GM21786 (cell line): ENCODE data around the gene PIGL.
"Not testable (repeated sequence)": the region's sequence is repeated elsewhere in the genome, so short reads cannot be mapped to it uniquely, and the experiment has no call there.

Source experiments
- ATAC-seq: cut with Tn5 transposase; IDR thresholded peaks from one replicate; pipeline ENCODE4 v1.9.1; 2021; ENCODE audit not compliant: unreplicated experiment

Gene PIGL

GRCh38 chr17:16273499-16273898 lies 56.5 kb downstream of the PIGL start:
- ATAC-seq, result no peak

DNA sequence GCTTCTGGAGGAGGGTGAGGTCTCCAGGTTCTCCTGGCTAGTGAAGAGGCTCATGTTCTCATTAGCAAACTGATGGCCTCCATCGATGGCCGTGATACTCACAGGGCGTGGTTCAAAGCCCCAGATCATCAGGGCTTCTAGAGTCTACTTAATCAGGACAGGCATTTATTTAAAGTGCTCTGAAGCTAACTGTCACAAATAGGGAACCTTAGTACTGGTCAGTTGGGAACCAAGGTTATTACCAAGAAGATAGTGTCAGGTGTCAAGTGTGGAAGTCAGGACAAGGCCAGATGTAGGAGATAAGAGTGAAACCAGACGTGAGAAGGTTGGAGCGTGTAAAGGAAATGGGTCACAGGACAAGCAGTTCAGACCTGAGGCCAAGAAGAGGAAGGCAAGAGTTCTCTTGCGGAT lies 56.9 kb downstream of the PIGL start:
- no peak for ATAC-seq

GRCh38 chr17:16275024-16275423 lies 58.0 kb downstream of the PIGL start:
- ATAC-seq, result no peak

DNA sequence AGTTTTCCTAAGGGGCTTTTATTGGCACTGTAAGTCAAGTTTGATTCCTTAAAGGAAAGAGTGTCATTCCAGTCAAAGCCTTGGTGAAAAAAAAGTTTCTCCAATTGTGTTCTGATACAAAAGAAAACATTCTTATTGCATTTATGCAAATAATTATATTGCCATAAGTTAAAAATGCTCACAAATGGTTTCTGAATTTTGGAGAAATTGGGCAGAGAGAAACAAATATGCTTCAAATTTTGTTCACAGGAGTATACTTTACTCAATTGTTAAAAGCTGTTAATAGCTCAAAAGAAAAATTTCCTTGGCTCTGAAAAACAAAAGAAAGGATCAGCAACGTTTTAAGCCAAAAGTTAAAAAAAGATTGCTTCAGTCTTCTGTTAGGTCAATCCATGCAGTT lies 60.2 kb downstream of the PIGL start:
- no peak for ATAC-seq

DNA sequence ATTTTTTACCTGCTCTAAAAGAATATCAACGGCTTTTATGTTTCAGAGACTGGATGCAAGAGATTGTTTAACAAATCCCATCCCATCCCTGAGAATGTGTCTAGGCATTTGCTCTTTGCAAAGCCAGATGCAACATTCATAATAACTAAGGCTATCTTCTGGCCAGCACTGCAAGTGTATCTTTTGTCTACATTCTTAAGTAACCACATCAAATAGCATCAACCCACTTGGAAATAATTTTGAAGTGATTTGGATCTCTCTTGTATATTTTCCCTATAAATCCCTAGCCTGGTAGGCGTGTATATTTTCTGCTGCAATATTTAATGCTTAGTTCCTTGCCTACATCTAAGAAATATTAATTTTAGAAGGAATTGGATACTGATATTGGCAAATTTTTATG lies 64.3 kb downstream of the PIGL start:
- ATAC-seq, result no peak

GRCh38 chr17:16282522-16282921 lies 65.5 kb downstream of the PIGL start:
- ATAC-seq, result no peak

DNA sequence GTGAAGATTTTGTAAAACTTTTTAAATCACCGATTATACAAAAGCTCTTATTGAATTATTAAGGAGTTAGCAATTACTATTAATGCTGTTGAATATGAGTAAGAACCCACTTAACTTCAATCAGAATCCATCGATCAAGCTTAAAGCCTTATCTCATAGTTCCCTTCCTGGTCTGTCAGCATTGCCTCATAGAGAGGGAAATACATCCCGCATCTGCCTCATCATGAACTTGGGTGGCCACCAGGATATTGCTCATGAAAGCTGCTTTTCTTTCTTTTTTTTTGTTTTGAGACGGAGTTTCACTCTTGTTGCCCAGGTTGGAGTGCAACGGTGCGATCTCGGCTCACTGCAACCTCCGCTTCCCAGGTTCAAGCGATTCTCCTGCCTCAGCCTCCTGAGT lies 66.7 kb downstream of the PIGL start:
- ATAC-seq, result no peak

GRCh38 chr17:16285646-16286008 lies 68.6 kb downstream of the PIGL start:
- no peak for ATAC-seq

GRCh38 chr17:16286009-16286946 lies 69.3 kb downstream of the PIGL start:
- peak; percentile 69 for ATAC-seq

- ATAC-seq, result peak; percentile 53
Measured at GRCh38 chr17:16286947-16287562, 70.0 kb downstream of the PIGL start.

DNA sequence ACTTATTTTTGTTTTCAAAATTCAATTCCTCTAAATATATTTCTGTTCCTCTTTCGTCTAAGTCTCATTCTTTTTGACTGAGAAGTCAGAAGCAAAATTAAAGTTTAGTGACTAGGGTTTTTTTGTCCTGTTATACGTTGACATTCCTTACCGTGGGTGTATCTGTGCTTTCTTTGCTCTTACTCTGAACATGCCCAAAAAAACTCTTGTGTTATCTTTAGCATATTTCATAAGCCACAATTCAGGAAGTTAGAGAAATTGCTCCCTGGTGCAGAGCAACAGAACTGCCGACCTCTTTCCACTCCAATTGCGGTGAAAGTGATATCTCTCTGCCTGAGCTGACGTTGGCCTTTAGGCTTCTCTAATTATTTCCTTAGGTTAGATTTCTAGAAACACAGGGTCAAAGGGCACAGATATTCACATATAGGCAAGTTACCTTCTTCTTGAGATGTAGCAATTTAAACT lies 70.6 kb downstream of the PIGL start:
- peak; percentile 29 for ATAC-seq

DNA sequence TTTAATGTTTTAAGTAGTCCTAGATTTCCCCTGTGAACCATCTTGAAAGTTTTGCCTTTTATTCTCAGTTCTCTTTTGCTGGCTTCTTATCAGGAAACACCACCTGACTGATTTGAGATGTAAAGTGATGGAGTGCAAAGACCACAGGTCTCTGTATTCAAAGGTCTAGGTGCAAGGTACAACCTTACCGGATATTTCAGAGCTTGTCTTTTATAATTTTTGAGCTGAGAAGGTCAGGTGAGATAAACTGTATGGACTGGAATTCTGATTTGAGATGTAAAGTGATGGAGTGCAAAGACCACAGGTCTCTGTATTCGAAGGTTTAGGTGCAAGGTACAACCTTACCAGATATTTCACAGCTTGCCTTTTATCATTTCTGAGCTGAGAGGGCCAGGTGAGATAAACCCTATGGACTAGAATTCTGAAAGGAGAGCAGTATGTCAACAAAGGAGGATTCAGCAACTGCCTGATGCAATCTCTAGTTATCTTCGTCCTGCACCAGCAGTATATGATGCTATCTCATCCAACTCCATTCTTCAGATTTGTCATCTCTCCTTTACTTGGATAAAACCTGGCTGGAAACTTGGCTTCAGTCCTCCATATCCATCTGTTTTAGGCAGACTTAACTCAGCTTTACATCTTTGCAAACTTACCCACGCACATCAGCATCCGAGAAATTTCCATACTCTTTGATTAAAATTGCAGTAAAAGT lies 72.0 kb downstream of the PIGL start:
- no peak for ATAC-seq

- ATAC-seq, result no peak
Measured at GRCh38 chr17:16293931-16294330, 76.9 kb downstream of the PIGL start.

DNA sequence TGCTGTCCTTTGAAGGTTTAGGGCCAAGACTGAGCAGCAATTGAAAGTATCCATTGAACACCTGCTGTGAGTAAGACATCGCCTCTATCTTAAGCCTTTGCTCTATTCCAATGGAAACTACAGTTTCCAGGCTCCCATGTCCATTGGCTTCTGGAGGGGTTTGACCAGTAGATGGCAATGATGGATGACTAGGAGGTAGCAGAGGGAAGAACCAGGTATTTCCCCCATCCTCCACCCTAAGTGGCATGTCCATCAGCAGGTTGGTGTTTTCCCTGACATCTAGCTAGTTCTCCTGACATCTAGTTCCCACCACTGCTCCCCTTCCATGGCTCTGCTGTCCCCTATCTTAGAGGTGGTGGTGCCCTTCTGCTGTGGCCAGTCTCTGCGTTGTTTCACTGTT lies 77.5 kb downstream of the PIGL start:
- ATAC-seq, result no peak

DNA sequence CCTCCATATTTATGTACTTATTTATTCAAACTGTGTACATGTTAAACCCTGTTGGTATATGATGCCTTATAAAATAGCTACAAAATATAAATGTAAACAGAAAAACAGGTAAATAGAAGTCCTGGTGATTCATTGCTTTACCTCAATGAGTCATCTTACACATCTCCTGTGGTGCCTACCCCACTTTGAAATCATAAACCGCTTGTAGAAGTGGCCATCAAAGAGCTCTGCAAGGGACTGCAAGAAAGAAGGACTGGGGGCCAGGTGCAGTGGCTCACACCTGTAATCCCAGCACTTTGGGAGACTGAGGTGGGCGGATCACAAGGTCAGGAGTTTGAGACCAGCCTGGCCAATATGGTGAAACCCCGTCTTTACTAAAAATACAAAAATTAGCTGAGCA lies 79.1 kb downstream of the PIGL start:
- not testable (repeated sequence) for ATAC-seq

- no peak for ATAC-seq
Measured at GRCh38 chr17:16297367-16298139, 80.5 kb downstream of the PIGL start.

GRCh38 chr17:16298140-16298662 lies 81.2 kb downstream of the PIGL start:
- no peak for ATAC-seq

GRCh38 chr17:16300554-16300953 lies 83.5 kb downstream of the PIGL start:
- no peak for ATAC-seq

DNA sequence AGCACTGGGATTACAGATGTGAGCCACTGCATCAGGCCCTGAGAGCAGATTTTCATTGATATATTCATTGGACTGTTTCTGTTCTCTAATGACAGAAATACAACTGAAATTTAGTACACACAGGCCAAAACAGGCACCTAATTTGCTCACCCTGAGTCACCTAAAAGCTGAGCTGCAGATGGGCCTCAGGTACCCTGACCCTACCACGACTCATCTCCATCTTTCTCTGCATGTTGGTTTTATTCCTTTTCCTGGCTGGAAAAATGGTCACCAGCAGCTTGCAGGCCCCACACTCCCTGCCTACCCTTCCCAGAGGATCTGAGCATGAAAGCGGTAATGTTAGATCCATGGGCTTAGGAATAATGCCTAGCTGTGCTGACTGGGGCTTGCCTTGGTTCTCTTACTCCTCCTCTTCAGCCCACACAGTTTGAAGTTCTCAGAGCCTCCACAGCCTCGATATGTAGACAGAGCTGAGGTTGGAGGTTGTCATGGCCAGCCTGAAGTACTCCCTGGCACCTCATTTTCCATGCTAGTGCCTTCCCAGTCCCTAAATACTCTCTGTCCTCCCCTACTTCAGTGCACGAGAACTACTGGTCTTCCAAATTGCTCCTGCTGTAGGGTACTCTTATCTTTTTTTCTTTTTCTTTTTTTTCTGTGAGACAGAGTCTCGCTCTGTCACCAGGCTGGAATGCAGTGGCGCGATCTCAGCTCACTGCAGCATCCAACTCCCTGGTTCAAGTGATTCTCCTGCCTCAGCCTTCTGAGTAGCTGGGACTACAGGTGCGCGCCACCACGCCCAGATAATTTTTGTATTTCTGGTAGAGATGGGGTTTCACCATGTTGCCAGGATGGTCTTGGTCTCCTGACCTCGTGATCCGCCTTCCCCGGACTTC lies 85.2 kb downstream of the PIGL start:
- no peak for ATAC-seq

GRCh38 chr17:16302856-16303255 lies 85.8 kb downstream of the PIGL start:
- no peak for ATAC-seq
